HCT116 (cell line): Measurements from ENCODE around the gene ABCG1. TPM values are rescaled to one million over a fixed set of nuclear protein-coding genes. Genes with fewer than 3 reads are reported as not detected.

ENCODE experiments used
- ATAC-seq: fragments of 200-7000 bp; cut with Tn5 transposase; 2 replicates; pipeline ENCODE4 v1.9.1; 2020; ENCODE audit warnings: mild to moderate bottlenecking, moderate library complexity
- BruUV-seq: library from RNA; stranded (reverse); fragments of 400-500 nt; replicated peaks from 2 replicates; lab custom pipeline; 2021; lab: Mats Ljungman, UMichigan
- CTCF ChIA-PET: fragments of 300-600 bp; sonication (Branson Sonifier 250); formaldehyde crosslinking; loops from one replicate; lab custom pipeline; 2021; ENCODE audit warnings: antibody characterized with exemption; lab: Charles Lee
- POLR2A ChIA-PET: fragments of 300-600, 350-600 bp; sonication (Branson Sonifier 250); formaldehyde crosslinking; loops from one replicate; lab custom pipeline; 2021; ENCODE audit warnings: antibody characterized with exemption; lab: Charles Lee
- RAD21 ChIA-PET, 2 experiments: fragments of 300-600 bp; sonication (Branson Sonifier 250); formaldehyde crosslinking; loops; one replicate each; lab custom pipeline; 2023; ENCODE audit warnings: low total read pairs in 2 of 2; ENCODE audit not compliant: uncharacterized antibody in 2 of 2, unreplicated experiment in 2 of 2, low non-redundant PET in 1 of 2; lab: Charles Lee
- DNase-seq: peaks from one replicate; pipeline ENCODE4 v3.0.0-alpha.2; 2010; ENCODE audit warnings: low read depth, low spot score
- H2AFZ ChIP-seq: fragments of 200-600 bp; shearing (Covaris generic), sonication (generic); 2 replicates; pipeline ENCODE4 v1.6.1; 2017; ENCODE audit warnings: low read depth, mixed run types, mixed read lengths, antibody characterized with exemption, low read length; ENCODE audit not compliant: poor library complexity, severe bottlenecking
- H3K27ac ChIP-seq: 2 replicates; pipeline ENCODE4 v1.5.1; 2012; ENCODE audit warnings: low read depth, low read length
- H3K27me3 ChIP-seq: fragments of 200-600 bp; sonication (generic); 2 replicates; pipeline ENCODE4 v1.6.1; 2016; ENCODE audit warnings: mixed run types, low read length, mixed read lengths; ENCODE audit not compliant: insufficient read depth
- H3K36me3 ChIP-seq, 2 experiments: fragments of 200-500 bp in 1 of 2; fragments of 200-600 bp in 1 of 2; sonication (Bioruptor generic) in 1 of 2; sonication (generic) in 1 of 2; 2 replicates each; pipeline versions ENCODE4 v1.5.1 to v1.6.1; 2014 to 2016; ENCODE audit warnings: low read length in 2 of 2, inconsistent platforms in 1 of 2, mixed read lengths in 1 of 2, mixed run types in 1 of 2; ENCODE audit not compliant: insufficient read depth in 2 of 2, control insufficient read depth in 1 of 2
- H3K4me1 ChIP-seq, 2 experiments: fragments of 200-600 bp in 1 of 2; sonication (generic) in 1 of 2; 2 replicates each; pipeline versions ENCODE4 v1.5.1 to v1.6.1; 2012 to 2017; ENCODE audit warnings: low read length in 2 of 2, inconsistent platforms in 1 of 2, mild to moderate bottlenecking in 1 of 2, mixed read lengths in 1 of 2, mixed run types in 1 of 2, moderate library complexity in 1 of 2; ENCODE audit not compliant: insufficient read depth in 2 of 2, control insufficient read depth in 1 of 2
- H3K4me2 ChIP-seq: fragments of 200-600 bp; sonication (generic); 2 replicates; pipeline ENCODE4 v1.6.1; 2017; ENCODE audit warnings: mixed run types, low read length, mixed read lengths
- H3K4me3 ChIP-seq, 2 experiments: fragments of 200-600 bp in 1 of 2; sonication (generic) in 1 of 2; replicated peaks in 1 of 2; 2 replicates each; pipeline ENCODE4 v1.5.1; 2011 to 2016; ENCODE audit warnings: low read length in 2 of 2, control low read depth in 1 of 2, low read depth in 1 of 2, mild to moderate bottlenecking in 1 of 2, mixed read lengths in 1 of 2, mixed run types in 1 of 2
- H3K79me2 ChIP-seq: fragments of 200-600 bp; sonication (generic); 2 replicates; pipeline ENCODE4 v1.6.1; 2017; ENCODE audit warnings: mild to moderate bottlenecking, mixed run types, low read length, moderate library complexity, mixed read lengths; ENCODE audit not compliant: insufficient read depth
- H3K9ac ChIP-seq: fragments of 200-600 bp; sonication (generic); 2 replicates; pipeline ENCODE4 v1.6.1; 2016; ENCODE audit warnings: low read length, mixed read lengths
- H3K9me2 ChIP-seq: fragments of 200-600 bp; sonication (generic), shearing (Covaris generic); 2 replicates; pipeline ENCODE4 v1.6.1; 2017; ENCODE audit warnings: mixed run types, mild to moderate bottlenecking, moderate library complexity; ENCODE audit not compliant: insufficient read depth
- H3K9me3 ChIP-seq, 2 experiments: fragments of 200-500 bp in 1 of 2; fragments of 200-600 bp in 1 of 2; sonication (Bioruptor generic) in 1 of 2; sonication (generic) in 1 of 2; 2 replicates each; pipeline ENCODE4 v1.6.1; 2014 to 2017; ENCODE audit warnings: low read length in 2 of 2, mixed read lengths in 2 of 2, inconsistent platforms in 1 of 2, low read depth in 1 of 2, mild to moderate bottlenecking in 1 of 2, mixed run types in 1 of 2, moderate library complexity in 1 of 2; ENCODE audit not compliant: control insufficient read depth in 1 of 2, insufficient read depth in 1 of 2
- H4K20me1 ChIP-seq: fragments of 200-600 bp; sonication (generic), shearing (Covaris generic); 2 replicates; pipeline ENCODE4 v1.6.1; 2017; ENCODE audit warnings: mixed run types, mild to moderate bottlenecking, moderate library complexity; ENCODE audit not compliant: insufficient read depth
- EGR1 ChIP-seq: IDR thresholded peaks from 2 replicates; pipeline ENCODE4 v1.6.1; 2012; ENCODE audit warnings: low read depth
- ELF1 ChIP-seq: IDR thresholded peaks from 2 replicates; pipeline ENCODE4 v1.6.1; 2012; ENCODE audit warnings: low read depth, borderline replicate concordance
- EZH2 ChIP-seq: fragments of 200-600 bp; sonication (generic); IDR thresholded peaks from 2 replicates; pipeline ENCODE4 v1.6.1; 2017; ENCODE audit warnings: antibody characterized with exemption, mixed run types
- EZH2phosphoT487 ChIP-seq: fragments of 200-600 bp; IDR thresholded peaks from 2 replicates; pipeline ENCODE4 v1.6.1; 2018; ENCODE audit warnings: antibody characterized with exemption, borderline replicate concordance
- FOSL1 ChIP-seq: IDR thresholded peaks from 2 replicates; pipeline ENCODE4 v1.6.1; 2012; ENCODE audit warnings: low read depth
- JUND ChIP-seq: IDR thresholded peaks from 2 replicates; pipeline ENCODE4 v1.6.1; 2012
- POLR2A ChIP-seq: IDR thresholded peaks from 2 replicates; pipeline ENCODE4 v1.7.0; 2011; ENCODE audit warnings: borderline replicate concordance; ENCODE audit not compliant: insufficient read depth, insufficient read length; ENCODE audit errors: extremely low read depth
- SIN3A ChIP-seq: IDR thresholded peaks from 2 replicates; pipeline ENCODE4 v1.6.1; 2012; ENCODE audit warnings: low read depth
- SP1 ChIP-seq: IDR thresholded peaks from 2 replicates; pipeline ENCODE4 v1.6.1; 2012; ENCODE audit warnings: low read depth
- SRF ChIP-seq: IDR thresholded peaks from 2 replicates; pipeline ENCODE4 v1.6.1; 2012; ENCODE audit warnings: low read depth
- ZFX ChIP-seq: fragments of 450-650 bp; IDR thresholded peaks from 2 replicates; pipeline ENCODE4 v1.6.1; 2017
- intact Hi-C: fragments of 100-400 bp; cut with micrococcal nuclease; formaldehyde crosslinking; loops from 2 replicates; pipeline ENCODE4 v1.10.0; 2022
- total RNA-seq: library from RNA; stranded (reverse); gene quantifications from one replicate; pipeline ENCODE4 v1.2.1, GENCODE V29; 2021; ENCODE audit not compliant: unreplicated experiment
- TF ChIP-seq, protein P1 (sequence below): IDR thresholded peaks from 2 replicates; pipeline ENCODE4 v1.6.1; 2012
- TF ChIP-seq, protein P2 (sequence below): IDR thresholded peaks from 2 replicates; pipeline ENCODE4 v1.6.1; 2012
- TF ChIP-seq, protein P3 (sequence below), 3 experiments: fragments of 200-600 bp in 1 of 3; sonication (generic) in 1 of 3; IDR thresholded peaks in 2 of 3; conservative IDR thresholded peaks in 1 of 3; 2 replicates each; pipeline ENCODE4 v1.5.1; 2012 to 2017; ENCODE audit warnings: low read depth in 2 of 3, low read length in 2 of 3, antibody characterized with exemption in 1 of 3, borderline replicate concordance in 1 of 3, control low read depth in 1 of 3, mild to moderate bottlenecking in 1 of 3, mixed read lengths in 1 of 3, mixed run types in 1 of 3, moderate library complexity in 1 of 3; ENCODE audit not compliant: insufficient read depth in 1 of 3
- TF ChIP-seq, protein P4 (sequence below): IDR thresholded peaks from 2 replicates; pipeline ENCODE4 v1.6.1; 2011; ENCODE audit warnings: mild to moderate bottlenecking, low read length, moderate library complexity; ENCODE audit not compliant: insufficient replicate concordance; ENCODE audit errors: extremely low read depth

ABCG1 gene
- total RNA-seq, 1 experiment from 2014 or later, result 1.6 TPM

DNA sequence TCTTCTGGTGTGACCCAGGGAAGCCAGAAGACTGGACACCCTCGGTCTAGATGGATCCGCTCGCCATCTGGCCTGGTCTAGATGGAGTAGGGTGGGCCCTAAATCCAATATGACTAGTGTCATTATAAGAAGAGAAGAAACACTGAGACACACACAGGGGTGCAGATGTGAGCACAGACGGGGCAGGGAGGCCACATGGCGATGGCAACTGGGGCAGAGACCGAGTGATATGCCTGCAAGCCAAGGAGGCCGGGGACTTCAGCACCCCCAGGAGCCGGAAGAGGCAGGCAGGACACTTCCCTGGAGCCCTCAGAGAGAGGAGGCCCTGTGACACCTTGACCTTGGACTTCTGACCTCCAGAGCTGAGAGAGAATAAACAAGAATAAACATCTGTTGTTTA lies 101.9 kb downstream of the ABCG1 start:
- Histone ChIP-seq H3K4me2 (no peak overlapping the region), H3K27ac (no peak overlapping the region), H4K20me1 (no peaks in the 10 kb centered on the region), H3K36me3 (no peaks in the 10 kb centered on the region), H3K27me3 (peaks cover 9% of the 10 kb centered on the region; the same call in 1 of the 2 replicates), H3K9me2 (no peaks in the 10 kb centered on the region), H3K9me3 (no peaks in the 10 kb centered on the region), H3K9ac (no peak overlapping the region), H2AFZ (no peak overlapping the region), H3K79me2 (no peaks in the 10 kb centered on the region), H3K4me1 (no peaks in the 10 kb centered on the region), H3K4me3 (no peak overlapping the region)
- no TSS peak for BruUV-seq
- intact Hi-C loops, result no loop called here
- no peak for TF ChIP-seq FOSL1
- TF ChIP-seq SRF, result no peak
- TF ChIP-seq JUND, result no peak
- no peak for TF ChIP-seq ZFX
- no peak for TF ChIP-seq SP1
- TF ChIP-seq EZH2, result no peak
- no peak for TF ChIP-seq EZH2phosphoT487
- TF ChIP-seq, protein P1, sequence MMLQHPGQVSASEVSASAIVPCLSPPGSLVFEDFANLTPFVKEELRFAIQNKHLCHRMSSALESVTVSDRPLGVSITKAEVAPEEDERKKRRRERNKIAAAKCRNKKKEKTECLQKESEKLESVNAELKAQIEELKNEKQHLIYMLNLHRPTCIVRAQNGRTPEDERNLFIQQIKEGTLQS, result no peak
- TF ChIP-seq, protein P2, sequence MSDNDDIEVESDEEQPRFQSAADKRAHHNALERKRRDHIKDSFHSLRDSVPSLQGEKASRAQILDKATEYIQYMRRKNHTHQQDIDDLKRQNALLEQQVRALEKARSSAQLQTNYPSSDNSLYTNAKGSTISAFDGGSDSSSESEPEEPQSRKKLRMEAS, result no peak
- POLR2A ChIA-PET, result no interaction called here
- ATAC-seq, result no peak
- RAD21 ChIA-PET, result no interaction called here
- DNase-seq, result no peak
- CTCF ChIA-PET, result no interaction called here

DNA sequence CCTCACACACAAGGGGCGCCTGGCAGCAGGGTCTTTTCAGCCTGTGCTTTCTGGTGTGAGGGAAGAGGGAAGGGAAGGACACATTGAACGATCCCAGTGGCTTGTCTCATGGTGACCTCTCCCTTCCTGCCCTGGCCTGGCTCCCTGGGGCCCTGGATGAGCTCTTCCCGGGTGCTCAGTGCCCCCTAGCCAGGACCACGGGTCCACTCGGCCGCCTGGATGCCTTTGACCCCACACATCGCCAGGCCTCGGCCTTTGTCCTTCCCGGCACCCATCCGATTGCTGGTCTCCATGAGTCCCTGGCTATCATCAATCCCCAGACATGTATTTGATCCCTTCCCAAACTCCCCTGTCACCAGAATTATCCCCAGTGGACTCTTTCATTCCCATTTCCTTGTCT lies 102.3 kb downstream of the ABCG1 start:
- ChIA-PET CTCF (no interaction called here), POLR2A (no interaction called here)
- TF ChIP-seq, protein P3, sequence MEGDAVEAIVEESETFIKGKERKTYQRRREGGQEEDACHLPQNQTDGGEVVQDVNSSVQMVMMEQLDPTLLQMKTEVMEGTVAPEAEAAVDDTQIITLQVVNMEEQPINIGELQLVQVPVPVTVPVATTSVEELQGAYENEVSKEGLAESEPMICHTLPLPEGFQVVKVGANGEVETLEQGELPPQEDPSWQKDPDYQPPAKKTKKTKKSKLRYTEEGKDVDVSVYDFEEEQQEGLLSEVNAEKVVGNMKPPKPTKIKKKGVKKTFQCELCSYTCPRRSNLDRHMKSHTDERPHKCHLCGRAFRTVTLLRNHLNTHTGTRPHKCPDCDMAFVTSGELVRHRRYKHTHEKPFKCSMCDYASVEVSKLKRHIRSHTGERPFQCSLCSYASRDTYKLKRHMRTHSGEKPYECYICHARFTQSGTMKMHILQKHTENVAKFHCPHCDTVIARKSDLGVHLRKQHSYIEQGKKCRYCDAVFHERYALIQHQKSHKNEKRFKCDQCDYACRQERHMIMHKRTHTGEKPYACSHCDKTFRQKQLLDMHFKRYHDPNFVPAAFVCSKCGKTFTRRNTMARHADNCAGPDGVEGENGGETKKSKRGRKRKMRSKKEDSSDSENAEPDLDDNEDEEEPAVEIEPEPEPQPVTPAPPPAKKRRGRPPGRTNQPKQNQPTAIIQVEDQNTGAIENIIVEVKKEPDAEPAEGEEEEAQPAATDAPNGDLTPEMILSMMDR (IDR thresholded peaks at IDR 0.05 in 2 of 3, conservative IDR thresholded peaks at IDR 0.05 in 1 of 3; ENCODE audit: borderline replicate concordance in 1 of 3, insufficient read depth in 1 of 3, low read depth in 2 of 3, low read length in 2 of 3), result no peak
- TF ChIP-seq, protein P1, result no peak
- TF ChIP-seq EZH2phosphoT487 (no peak), SP1 (no peak), POLR2A (no peak), SRF (no peak), FOSL1 (no peak), EGR1 (no peak), SIN3A (no peak), ELF1 (no peak)
- TF ChIP-seq, protein P4, sequence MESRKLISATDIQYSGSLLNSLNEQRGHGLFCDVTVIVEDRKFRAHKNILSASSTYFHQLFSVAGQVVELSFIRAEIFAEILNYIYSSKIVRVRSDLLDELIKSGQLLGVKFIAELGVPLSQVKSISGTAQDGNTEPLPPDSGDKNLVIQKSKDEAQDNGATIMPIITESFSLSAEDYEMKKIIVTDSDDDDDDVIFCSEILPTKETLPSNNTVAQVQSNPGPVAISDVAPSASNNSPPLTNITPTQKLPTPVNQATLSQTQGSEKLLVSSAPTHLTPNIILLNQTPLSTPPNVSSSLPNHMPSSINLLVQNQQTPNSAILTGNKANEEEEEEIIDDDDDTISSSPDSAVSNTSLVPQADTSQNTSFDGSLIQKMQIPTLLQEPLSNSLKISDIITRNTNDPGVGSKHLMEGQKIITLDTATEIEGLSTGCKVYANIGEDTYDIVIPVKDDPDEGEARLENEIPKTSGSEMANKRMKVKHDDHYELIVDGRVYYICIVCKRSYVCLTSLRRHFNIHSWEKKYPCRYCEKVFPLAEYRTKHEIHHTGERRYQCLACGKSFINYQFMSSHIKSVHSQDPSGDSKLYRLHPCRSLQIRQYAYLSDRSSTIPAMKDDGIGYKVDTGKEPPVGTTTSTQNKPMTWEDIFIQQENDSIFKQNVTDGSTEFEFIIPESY, result no peak
- TF ChIP-seq, protein P2, result no peak

More for the DNA sequence above, 102.3 kb downstream of the ABCG1 start:
- no peaks in the 10 kb centered on the region for H3K9me3 ChIP-seq
- H4K20me1 ChIP-seq, result no peaks in the 10 kb centered on the region
- intact Hi-C loops, result no loop called here
- no peaks in the 10 kb centered on the region for H3K4me1 ChIP-seq
- BruUV-seq, result no TSS peak
- no peaks in the 10 kb centered on the region for H3K79me2 ChIP-seq
- H3K4me2 ChIP-seq, result no peak overlapping the region
- DNase-seq (no peak), ATAC-seq (no peak)
- no peaks in the 10 kb centered on the region for H3K36me3 ChIP-seq
- no peak overlapping the region for H2AFZ ChIP-seq
- no peak overlapping the region for H3K9ac ChIP-seq
- RAD21 ChIA-PET, result no interaction called here
- H3K9me2 ChIP-seq, result no peaks in the 10 kb centered on the region
- peaks cover 9% of the 10 kb centered on the region; the same call in 1 of the 2 replicates for H3K27me3 ChIP-seq
- H3K4me3 ChIP-seq, result no peak overlapping the region
- no peak overlapping the region for H3K27ac ChIP-seq
